ENCODE results near the gene CLCN4. TPM values are rescaled to one million over a fixed set of nuclear protein-coding genes. Genes with fewer than 3 reads are reported as not detected.

Gene CLCN4
- total and polyA plus RNA-seq, 2 of the 8 experiments (the other 6 are each of a cell fraction or from before 2014, with no cell fraction given) = 3.3 to 11.2 TPM

DNA sequence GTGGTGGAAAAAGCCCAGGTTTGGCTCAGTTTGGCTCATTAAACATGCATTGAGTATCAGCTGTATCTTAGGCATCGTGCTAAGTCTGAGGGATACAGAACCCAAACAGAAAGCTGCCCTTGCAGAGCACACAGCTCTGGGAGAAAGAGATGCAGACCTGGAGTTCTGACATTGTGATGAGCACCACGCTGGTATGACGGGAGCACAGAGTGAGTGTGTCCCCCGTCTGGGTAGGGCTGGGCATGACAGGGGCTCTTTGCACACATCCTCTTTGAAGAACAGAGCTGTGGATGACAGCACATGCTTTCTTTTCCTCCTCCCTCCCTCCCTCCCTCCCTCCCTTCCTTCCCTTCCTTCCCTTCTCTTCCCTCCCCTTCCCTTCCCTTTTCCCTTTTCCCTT, 52.2 kb downstream of the CLCN4 start (continued):
- TF ChIP-seq GABPA (IDR thresholded peaks at IDR 0.05; ENCODE audit: borderline replicate concordance, insufficient read depth, low read length) = no peak
- no peak for TF ChIP-seq RFX5 (IDR thresholded peaks at IDR 0.05; ENCODE audit: borderline replicate concordance, low read depth, low read length)
- no peak for TF ChIP-seq BACH1 (IDR thresholded peaks at IDR 0.05; ENCODE audit: low read length)
- TF ChIP-seq TBP (IDR thresholded peaks at IDR 0.05; ENCODE audit: low read depth, low read length) = no peak
- no peak for TF ChIP-seq NRF1 (IDR thresholded peaks at IDR 0.05; ENCODE audit: low read depth, low read length)
- TF ChIP-seq KDM4A (IDR thresholded peaks at IDR 0.05; ENCODE audit: low read depth, low read length, severe bottlenecking) = no peak
